Mucosa of rectum (tissue), 2 donors: ENCODE results near the gene FOXG1.

ENCODE experiments used
- H3K27ac ChIP-seq, 2 donors: one replicate each; pipeline ENCODE4 v1.7.0; 2013; ENCODE audit warnings: inconsistent platforms in 2 of 2, low read depth in 2 of 2, low read length in 2 of 2
- H3K27me3 ChIP-seq, 2 donors: one replicate each; pipeline ENCODE4 v1.7.0; 2013; ENCODE audit warnings: low read length in 2 of 2; ENCODE audit not compliant: control insufficient read depth in 2 of 2, insufficient read depth in 2 of 2
- H3K36me3 ChIP-seq, 2 donors: one replicate each; pipeline ENCODE4 v1.7.0; 2013; ENCODE audit warnings: low read length in 2 of 2; ENCODE audit not compliant: control insufficient read depth in 2 of 2, insufficient read depth in 2 of 2
- H3K4me1 ChIP-seq, 2 donors: one replicate each; pipeline ENCODE4 v1.7.0; 2013; ENCODE audit warnings: low read length in 2 of 2, mild to moderate bottlenecking in 1 of 2; ENCODE audit not compliant: control insufficient read depth in 2 of 2, insufficient read depth in 2 of 2
- H3K4me3 ChIP-seq, 2 donors: one replicate each; pipeline ENCODE4 v1.7.0; 2013; ENCODE audit warnings: low read length in 2 of 2
- H3K9ac ChIP-seq, 2 donors: one replicate each; pipeline ENCODE4 v1.7.0; 2013; ENCODE audit warnings: low read length in 2 of 2, low read depth in 1 of 2, mild to moderate bottlenecking in 1 of 2
- H3K9me3 ChIP-seq, 2 donors: one replicate each; pipeline ENCODE4 v1.7.0; 2013; ENCODE audit warnings: low read length in 2 of 2; ENCODE audit not compliant: control insufficient read depth in 2 of 2
- donor health status: healthy.
- donor health status: Normal muscosa, but diverticular disease.

The FOXG1 gene

GRCh38 chr14:28807518-28807917 lies 40.9 kb downstream of the FOXG1 start:
- H3K9me3 ChIP-seq: peaks cover 0 to 3% of the 10 kb centered on the region in 2 donors
- H3K4me3 ChIP-seq: no peak overlapping the region
- no peaks in the 10 kb centered on the region for H3K36me3 ChIP-seq
- no peaks in the 10 kb centered on the region for H3K4me1 ChIP-seq
- H3K27me3 ChIP-seq: no peaks in the 10 kb centered on the region
- no peak overlapping the region for H3K9ac ChIP-seq
- H3K27ac ChIP-seq: no peak overlapping the region

- no peaks in the 10 kb centered on the region for H3K36me3 ChIP-seq
- H3K9me3 ChIP-seq: peaks cover 0 to 3% of the 10 kb centered on the region in 2 donors
- no peaks in the 10 kb centered on the region for H3K4me1 ChIP-seq
- H3K9ac ChIP-seq: no peak overlapping the region
- H3K4me3 ChIP-seq: no peak overlapping the region
- H3K27ac ChIP-seq: no peak overlapping the region
- H3K27me3 ChIP-seq: no peaks in the 10 kb centered on the region
Measured at GRCh38 chr14:28813810-28814209, 47.2 kb downstream of the FOXG1 start.
